Lung (tissue), 12 donors: ENCODE measurements around the gene BMPR2. TPM values are rescaled to one million over a fixed set of nuclear protein-coding genes. Genes with fewer than 3 reads are reported as not detected.

Source experiments
- ATAC-seq: fragments of 200-7000 bp; cut with Tn5 transposase; one replicate; pipeline ENCODE4 v1.9.1; 2020; ENCODE audit warnings: moderate number of reproducible peaks; ENCODE audit not compliant: insufficient read depth, low FRiP score
- DNase-seq, 3 donors: peaks; one replicate each; pipeline ENCODE4 v3.0.0-alpha.2; 2013 to 2017
- H3K27ac ChIP-seq, 2 donors: one replicate each; pipeline ENCODE4 v1.5.1; 2013; ENCODE audit warnings: mild to moderate bottlenecking in 2 of 2, moderate library complexity in 2 of 2, control low read depth in 1 of 2, inconsistent platforms in 1 of 2, low read depth in 1 of 2, low read length in 1 of 2
- H3K27me3 ChIP-seq, 3 donors: one replicate each; pipeline ENCODE4 v1.5.1; 2013; ENCODE audit warnings: low read length in 2 of 3; ENCODE audit not compliant: control insufficient read depth in 3 of 3, insufficient read depth in 3 of 3
- H3K36me3 ChIP-seq, 4 donors: one replicate each; pipeline ENCODE4 v1.5.1; 2013; ENCODE audit warnings: low read length in 4 of 4, mild to moderate bottlenecking in 1 of 4, moderate library complexity in 1 of 4; ENCODE audit not compliant: control insufficient read depth in 4 of 4, insufficient read depth in 4 of 4
- H3K4me1 ChIP-seq, 5 donors: one replicate each; pipeline ENCODE4 v1.5.1; 2013; ENCODE audit warnings: low read length in 5 of 5, mild to moderate bottlenecking in 2 of 5, moderate library complexity in 1 of 5; ENCODE audit not compliant: control insufficient read depth in 5 of 5, insufficient read depth in 5 of 5
- H3K4me3 ChIP-seq: one replicate; pipeline ENCODE4 v1.5.1; 2013; ENCODE audit warnings: mild to moderate bottlenecking, control low read depth, moderate library complexity
- H3K9ac ChIP-seq, 2 donors: one replicate each; pipeline ENCODE4 v1.5.1; 2013; ENCODE audit warnings: low read length in 2 of 2, control low read depth in 1 of 2; ENCODE audit not compliant: insufficient read depth in 1 of 2
- H3K9me3 ChIP-seq, 4 donors: one replicate each; pipeline ENCODE4 v1.5.1; 2013; ENCODE audit warnings: low read length in 3 of 4, mild to moderate bottlenecking in 1 of 4, moderate library complexity in 1 of 4; ENCODE audit not compliant: control insufficient read depth in 4 of 4, insufficient read depth in 3 of 4
- CTCF ChIP-seq: IDR thresholded peaks from 2 replicates; pipeline ENCODE4 v1.5.1; 2012; ENCODE audit warnings: mild to moderate bottlenecking; ENCODE audit errors: control extremely low read depth, extremely low read depth
- WGBS, 2 donors: extraction: QIAGEN DNeasy Blood & Tissue Kit; methylation state at CpG; one replicate each; pipeline ENCODE4 v1.1.7; 2013; 5-methylcytosine and 5-hydroxymethylcytosine counted together
- polyA plus RNA-seq, 2 donors: library from polyadenylated mRNA; stranded (reverse); fragments of 200-250 nt; gene quantifications; one replicate each; pipeline ENCODE4 v1.2.1, GENCODE V29; 2013
- total RNA-seq, 2 donors: library from RNA; depleted of rRNA in 1 of 2; stranded (reverse); fragments of >200 nt in 1 of 2; gene quantifications; one replicate each; pipeline ENCODE4 v1.2.1, GENCODE V29; 2014 to 2021
- donor health status: control.
- donor health status: control.
- donor health status: Bipolar disorder and iron deficiency.
- donor health status: healthy.
- donor health status: DM: yes; HTN: yes; CAD: no.

The BMPR2 gene
- total and polyA plus RNA-seq, 4 donors = 11.4 to 107 (median 36.7) TPM

GRCh38 chr2:202599105-202599504 lies 223.0 kb downstream of the BMPR2 start:
- ATAC-seq (no peak), DNase-seq (no peak)
- Histone ChIP-seq H3K9me3 (no peaks in the 10 kb centered on the region), H3K27me3 (no peaks in the 10 kb centered on the region), H3K4me1 (no peaks in the 10 kb centered on the region), H3K27ac (no peak overlapping the region), H3K4me3 (no peak overlapping the region), H3K9ac (no peak overlapping the region), H3K36me3 (no peaks in the 10 kb centered on the region)
- TF ChIP-seq CTCF = no peak
- 89 to 98% methylated on average over 2 of the region's 2 CpGs for WGBS, 2 donors

GRCh38 chr2:202599911-202600310 lies 223.8 kb downstream of the BMPR2 start:
- 60 to 74% methylated on average over 4 of the region's 4 CpGs for WGBS, 2 donors
- no peak overlapping the region for H3K27ac ChIP-seq
- ATAC-seq (no peak), DNase-seq (no peak)
- H3K9ac ChIP-seq = no peak overlapping the region
- H3K9me3 ChIP-seq = no peaks in the 10 kb centered on the region
- no peak for TF ChIP-seq CTCF
- no peaks in the 10 kb centered on the region for H3K36me3 ChIP-seq
- no peaks in the 10 kb centered on the region for H3K4me1 ChIP-seq
- H3K4me3 ChIP-seq = no peak overlapping the region
- H3K27me3 ChIP-seq = no peaks in the 10 kb centered on the region

- Histone ChIP-seq H3K27me3 (no peaks in the 10 kb centered on the region), H3K4me1 (no peaks in the 10 kb centered on the region), H3K27ac (no peak overlapping the region), H3K9me3 (no peaks in the 10 kb centered on the region), H3K4me3 (no peak overlapping the region), H3K36me3 (no peaks in the 10 kb centered on the region), H3K9ac (no peak overlapping the region)
- DNase-seq (no peak), ATAC-seq (no peak)
- TF ChIP-seq CTCF = no peak
- WGBS, 2 donors = 67 to 73% methylated on average over 4 of the region's 4 CpGs
These were observed 228.6 kb downstream of the BMPR2 start for GRCh38 chr2:202604699-202605098.

DNA sequence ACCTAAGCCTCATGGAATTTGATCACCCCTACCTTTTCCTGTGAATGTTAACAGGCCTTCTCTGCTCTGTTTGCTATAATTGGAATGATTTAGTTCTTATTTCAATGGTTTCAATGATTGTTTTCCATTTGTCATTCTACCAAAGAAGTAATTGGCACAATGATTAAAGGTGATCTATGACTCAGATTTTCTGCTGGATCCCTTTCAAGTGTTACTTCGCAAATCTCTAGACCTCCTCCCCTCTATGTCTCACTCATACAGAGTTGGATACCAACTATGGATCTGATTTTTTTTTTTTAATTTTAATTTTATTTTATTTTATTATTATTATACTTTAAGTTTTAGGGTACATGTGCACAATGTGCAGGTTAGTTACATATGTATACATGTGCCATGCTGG lies 229.0 kb downstream of the BMPR2 start:
- no peak for ATAC-seq
- DNase-seq = no peak
- no peak for TF ChIP-seq CTCF
- H3K27ac ChIP-seq = no peak overlapping the region
- H3K36me3 ChIP-seq = no peaks in the 10 kb centered on the region
- H3K27me3 ChIP-seq = no peaks in the 10 kb centered on the region
- no peaks in the 10 kb centered on the region for H3K9me3 ChIP-seq
- H3K4me3 ChIP-seq = no peak overlapping the region
- WGBS, 2 donors = 90 to 93% methylated on average over 1 of the region's 1 CpG
- H3K4me1 ChIP-seq = no peaks in the 10 kb centered on the region
- H3K9ac ChIP-seq = no peak overlapping the region
